SU-DHL-6 (cell line): ENCODE results near the gene SH3RF1.

Source experiments
- H2AFZ ChIP-seq: fragments of 200-600 bp; sonication (generic); 2 replicates; pipeline ENCODE4 v1.6.1; 2014; ENCODE audit warnings: low read depth, mild to moderate bottlenecking, moderate library complexity, mixed read lengths, antibody characterized with exemption, low read length; ENCODE audit not compliant: severe bottlenecking
- H3F3A ChIP-seq: fragments of 200-600 bp; shearing (Covaris generic); 2 replicates; pipeline ENCODE4 v1.6.0; 2016; ENCODE audit warnings: antibody characterized with exemption, mild to moderate bottlenecking; ENCODE audit not compliant: insufficient read depth
- H3K27ac ChIP-seq: fragments of 200-600 bp; sonication (generic); 2 replicates; pipeline ENCODE4 v1.5.1; 2016; ENCODE audit warnings: low read depth, mild to moderate bottlenecking, low read length, moderate library complexity, mixed read lengths
- H3K27me3 ChIP-seq: fragments of 200-600 bp; sonication (generic), shearing (Covaris generic); 2 replicates; pipeline ENCODE4 v1.6.0; 2014; ENCODE audit warnings: mild to moderate bottlenecking, low read length
- H3K36me3 ChIP-seq: fragments of 200-600 bp; sonication (generic); 2 replicates; pipeline ENCODE4 v1.6.1; 2014; ENCODE audit warnings: mild to moderate bottlenecking, low read length, mixed read lengths
- H3K4me2 ChIP-seq: fragments of 300-600, 200-600 bp; shearing (Covaris generic), sonication (generic); 2 replicates; pipeline ENCODE4 v1.6.0; 2014; ENCODE audit warnings: low read length, low read depth, mild to moderate bottlenecking; ENCODE audit not compliant: poor library complexity, severe bottlenecking
- H3K4me3 ChIP-seq: fragments of 200-600 bp; sonication (generic); 2 replicates; pipeline ENCODE4 v1.5.1; 2014; ENCODE audit warnings: antibody characterized with exemption, low read length, mild to moderate bottlenecking, mixed read lengths; ENCODE audit not compliant: insufficient read depth, poor library complexity, severe bottlenecking
- H3K79me2 ChIP-seq: fragments of 200-600 bp; sonication (generic); 2 replicates; pipeline ENCODE4 v1.6.1; 2014; ENCODE audit warnings: mild to moderate bottlenecking, low read length, moderate library complexity; ENCODE audit not compliant: insufficient read depth
- H3K9ac ChIP-seq: fragments of 200-600 bp; sonication (generic); 2 replicates; pipeline ENCODE4 v1.7.0; 2014; ENCODE audit warnings: mild to moderate bottlenecking, low read length
- H3K9me2 ChIP-seq: fragments of 200-600 bp; sonication (generic); replicated peaks from 2 replicates; pipeline ENCODE4 v1.6.1; 2014; ENCODE audit warnings: low read length; ENCODE audit not compliant: insufficient read depth
- H3K9me3 ChIP-seq: fragments of 200-600 bp; sonication (generic); 2 replicates; pipeline ENCODE4 v1.6.1; 2014; ENCODE audit warnings: low read length, mixed read lengths; ENCODE audit not compliant: insufficient read depth
- H4K20me1 ChIP-seq: fragments of 200-600 bp; sonication (generic); 2 replicates; pipeline ENCODE4 v1.6.1; 2014; ENCODE audit warnings: low read depth, mild to moderate bottlenecking, antibody characterized with exemption, low read length, moderate library complexity, mixed read lengths
- CTCF ChIP-seq: fragments of 200-600 bp; sonication (generic); IDR thresholded peaks from one replicate; pipeline ENCODE4 v1.5.1; 2017; ENCODE audit warnings: antibody characterized with exemption, mild to moderate bottlenecking, low read length, moderate library complexity; ENCODE audit not compliant: insufficient read depth, poor library complexity, severe bottlenecking
- EZH2phosphoT487 ChIP-seq: fragments of 200-600 bp; sonication (generic), shearing (Covaris generic); conservative IDR thresholded peaks from 2 replicates; pipeline ENCODE4 v1.6.1; 2018; ENCODE audit warnings: mild to moderate bottlenecking, antibody characterized with exemption, low read length, moderate library complexity, mixed read lengths

The SH3RF1 gene

DNA sequence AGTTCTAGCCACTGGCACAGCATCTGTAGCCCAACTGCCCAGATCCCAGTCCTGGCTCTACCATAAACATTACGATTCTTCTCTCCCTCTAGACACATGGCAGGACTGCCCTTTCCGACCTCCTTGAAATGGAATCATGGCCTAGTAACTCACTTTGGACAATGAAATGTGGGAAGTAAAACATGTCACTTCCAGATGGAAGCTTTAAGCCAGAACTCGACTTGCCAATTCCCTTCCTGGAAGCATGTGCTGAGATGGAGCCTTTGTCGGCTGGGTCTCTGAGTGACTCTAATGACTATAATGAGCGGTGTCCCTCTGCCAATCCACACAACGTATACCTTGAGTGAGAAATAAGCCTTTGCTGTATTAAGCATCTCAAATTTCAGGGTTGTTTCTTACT lies 34.7 kb downstream of the SH3RF1 start:
- Histone ChIP-seq H3K36me3 (no peaks in the 10 kb centered on the region), H3K4me2 (no peak overlapping the region), H3K79me2 (no peaks in the 10 kb centered on the region), H3K27ac (no peak overlapping the region), H3K9me2 (no peaks in the 10 kb centered on the region), H3K9me3 (no peaks in the 10 kb centered on the region), H2AFZ (no peak overlapping the region), H3F3A (no peaks in the 10 kb centered on the region), H3K4me3 (no peak overlapping the region), H3K27me3 (no peaks in the 10 kb centered on the region), H3K9ac (no peak overlapping the region), H4K20me1 (no peaks in the 10 kb centered on the region)
- TF ChIP-seq CTCF, result no peak
- TF ChIP-seq EZH2phosphoT487, result no peak

DNA sequence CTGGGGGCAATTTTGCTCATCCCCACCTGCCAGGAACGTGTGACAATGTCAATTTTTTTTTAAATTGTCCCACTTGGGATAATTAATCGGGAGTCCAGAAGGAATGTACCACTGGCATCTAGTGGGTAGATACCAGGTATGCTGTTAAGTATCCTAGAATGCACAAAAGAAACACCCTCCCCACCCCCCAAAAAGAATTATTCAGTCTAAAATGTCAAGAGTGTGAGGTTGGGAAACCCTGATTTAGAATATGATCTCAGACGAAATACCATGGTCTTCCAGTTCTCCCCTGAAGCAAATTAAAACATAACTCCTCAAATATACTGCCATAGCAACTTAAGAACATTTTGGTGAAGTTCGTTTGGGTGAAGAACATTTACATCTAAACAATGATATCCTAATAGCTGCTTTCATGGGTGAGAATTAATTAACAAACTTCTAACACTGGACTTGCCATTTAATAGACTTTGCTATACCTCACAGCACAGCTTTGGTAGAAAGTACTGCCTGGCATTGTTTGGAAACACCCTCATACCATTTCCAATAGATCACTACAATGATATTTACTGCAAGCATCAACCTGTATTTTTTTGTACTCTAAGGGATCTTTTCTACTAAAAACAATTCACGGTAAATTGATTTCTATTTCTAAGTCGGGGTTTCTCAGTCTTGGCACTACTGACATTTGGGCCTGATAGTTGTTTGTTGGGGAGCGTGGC lies 36.5 kb downstream of the SH3RF1 start:
- Histone ChIP-seq H3K4me3 (no peak overlapping the region), H2AFZ (no peak overlapping the region), H3F3A (no peaks in the 10 kb centered on the region), H3K79me2 (no peaks in the 10 kb centered on the region), H3K9ac (no peak overlapping the region), H3K9me2 (no peaks in the 10 kb centered on the region), H4K20me1 (no peaks in the 10 kb centered on the region), H3K27ac (no peak overlapping the region), H3K36me3 (no peaks in the 10 kb centered on the region), H3K4me2 (no peak overlapping the region), H3K9me3 (no peaks in the 10 kb centered on the region), H3K27me3 (no peaks in the 10 kb centered on the region)
- TF ChIP-seq EZH2phosphoT487 (no peak), CTCF (no peak)

DNA sequence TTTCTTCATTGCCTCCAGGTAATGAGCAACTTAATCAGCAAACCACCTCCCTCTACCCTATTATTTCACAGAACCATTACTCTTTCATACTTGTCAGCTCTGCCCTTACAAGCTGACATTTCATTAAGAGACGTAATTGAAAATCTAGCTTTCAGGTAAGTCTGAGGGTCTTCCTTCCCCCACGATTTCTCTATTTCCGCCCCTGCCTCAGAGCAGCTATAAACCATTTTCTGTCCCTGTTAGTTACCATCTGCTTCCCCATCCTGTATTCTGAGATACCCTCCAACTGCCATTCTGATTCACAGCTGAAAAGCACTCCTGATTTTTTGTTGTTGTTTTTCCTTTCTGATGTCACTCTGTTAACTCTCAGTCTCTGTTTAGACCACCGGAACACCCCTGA lies 37.1 kb downstream of the SH3RF1 start:
- H3K79me2 ChIP-seq, result no peaks in the 10 kb centered on the region
- no peak for TF ChIP-seq EZH2phosphoT487
- no peak for TF ChIP-seq CTCF
- H3F3A ChIP-seq, result no peaks in the 10 kb centered on the region
- H3K9ac ChIP-seq, result no peak overlapping the region
- no peaks in the 10 kb centered on the region for H3K36me3 ChIP-seq
- no peaks in the 10 kb centered on the region for H3K9me2 ChIP-seq
- H3K4me3 ChIP-seq, result no peak overlapping the region
- H3K27ac ChIP-seq, result no peak overlapping the region
- H3K4me2 ChIP-seq, result no peak overlapping the region
- no peak overlapping the region for H2AFZ ChIP-seq
- no peaks in the 10 kb centered on the region for H3K9me3 ChIP-seq
- no peaks in the 10 kb centered on the region for H4K20me1 ChIP-seq
- H3K27me3 ChIP-seq, result no peaks in the 10 kb centered on the region
